PC-3 (cell line): ENCODE results near the gene RNF103. TPM values are rescaled to one million over a fixed set of nuclear protein-coding genes. Genes with fewer than 3 reads are reported as not detected.
A peak's percentile ranks its signal among the peaks of the same experiment; 100 is the strongest.

Source experiments
- ATAC-seq: fragments of 200-7000 bp; cut with Tn5 transposase; 2 replicates; pipeline ENCODE4 v1.9.1; 2020; ENCODE audit warnings: mild to moderate bottlenecking, moderate library complexity
- BruUV-seq: library from RNA; stranded (reverse); fragments of 400-500 nt; replicated peaks from 2 replicates; lab custom pipeline; 2021; lab: Mats Ljungman, UMichigan
- CTCF ChIA-PET: fragments of 300-600 bp; sonication (Branson Sonifier 250); formaldehyde crosslinking; loops from one replicate; lab custom pipeline; 2022; ENCODE audit warnings: antibody characterized with exemption; lab: Charles Lee
- POLR2A ChIA-PET: fragments of 300-600 bp; sonication (Branson Sonifier 250); formaldehyde crosslinking; loops from one replicate; lab custom pipeline; 2022; ENCODE audit warnings: antibody characterized with exemption; ENCODE audit not compliant: unreplicated experiment; lab: Charles Lee
- DNase-seq: peaks from one replicate; pipeline ENCODE4 v3.0.0-alpha.2; 2015
- H2AFZ ChIP-seq: fragments of 300-600 bp; sonication (generic); 2 replicates; pipeline ENCODE4 v1.6.0; 2016; ENCODE audit warnings: antibody characterized with exemption, low read length
- H3F3A ChIP-seq: fragments of 300-600 bp; sonication (generic); one replicate; pipeline ENCODE4 v1.6.0; 2017; ENCODE audit warnings: antibody characterized with exemption, low read length, control low read depth, mild to moderate bottlenecking; ENCODE audit not compliant: unreplicated experiment
- H3K27ac ChIP-seq: fragments of 300-600 bp; sonication (generic); 2 replicates; pipeline ENCODE4 v1.5.1; 2016; ENCODE audit warnings: mild to moderate bottlenecking, low read length
- H3K27me3 ChIP-seq: fragments of 300-600 bp; sonication (generic); 2 replicates; pipeline ENCODE4 v1.6.1; 2016; ENCODE audit warnings: low read length, mixed read lengths
- H3K36me3 ChIP-seq: fragments of 300-600 bp; sonication (generic); 2 replicates; pipeline ENCODE4 v1.6.1; 2016; ENCODE audit warnings: low read depth, mixed run types, low read length, mixed read lengths
- H3K4me1 ChIP-seq: fragments of 300-600 bp; sonication (generic); 2 replicates; pipeline ENCODE4 v1.5.1; 2016; ENCODE audit warnings: low read length; ENCODE audit not compliant: insufficient read depth
- H3K4me2 ChIP-seq: fragments of 300-600 bp; sonication (generic); 2 replicates; pipeline ENCODE4 v1.6.0; 2016; ENCODE audit warnings: low read length
- H3K4me3 ChIP-seq: fragments of 300-600 bp; sonication (generic); 2 replicates; pipeline ENCODE4 v1.5.1; 2016; ENCODE audit warnings: mild to moderate bottlenecking, low read length, mixed read lengths
- H3K79me2 ChIP-seq: fragments of 300-600 bp; sonication (generic); 2 replicates; pipeline ENCODE4 v1.6.1; 2017; ENCODE audit warnings: low read length, mixed read lengths
- H3K9ac ChIP-seq: fragments of 300-600 bp; sonication (generic); 2 replicates; pipeline ENCODE4 v1.6.0; 2016; ENCODE audit warnings: mild to moderate bottlenecking, low read length
- H3K9me2 ChIP-seq: fragments of 300-600 bp; sonication (generic); replicated peaks from 2 replicates; pipeline ENCODE4 v1.6.1; 2016; ENCODE audit warnings: mixed run types, low read length, mixed read lengths
- H3K9me3 ChIP-seq: fragments of 300-600 bp; sonication (generic); 2 replicates; pipeline ENCODE4 v1.6.1; 2016; ENCODE audit warnings: low read length, mixed read lengths
- H4K20me1 ChIP-seq: fragments of 300-600 bp; sonication (generic); 2 replicates; pipeline ENCODE4 v1.6.1; 2016; ENCODE audit warnings: low read length, mixed read lengths
- EZH2 ChIP-seq: fragments of 300-600 bp; sonication (generic); IDR thresholded peaks from one replicate; pipeline ENCODE4 v1.6.1; 2017; ENCODE audit warnings: antibody characterized with exemption, mild to moderate bottlenecking, low read length; ENCODE audit not compliant: unreplicated experiment
- EZH2phosphoT487 ChIP-seq: fragments of 300-600 bp; sonication (generic); IDR thresholded peaks from 2 replicates; pipeline ENCODE4 v1.6.1; 2018; ENCODE audit warnings: mild to moderate bottlenecking, antibody characterized with exemption, low read length, borderline replicate concordance
- intact Hi-C: fragments of 100-400 bp; cut with micrococcal nuclease; formaldehyde crosslinking; loops from 2 replicates; pipeline ENCODE4 v1.9.0; 2023
- total RNA-seq: library from RNA; depleted of rRNA; stranded (reverse); fragments of >200 nt; gene quantifications from 2 replicates; pipeline ENCODE4 v1.2.3, GENCODE V29; 2014
- TF ChIP-seq, protein P1 (sequence below): fragments of 300-600 bp; sonication (generic); conservative IDR thresholded peaks from 2 replicates; pipeline ENCODE4 v1.5.1; 2017; ENCODE audit warnings: antibody characterized with exemption, low read depth, mild to moderate bottlenecking, low read length

RNF103 gene
- total RNA-seq, 1 experiment from 2014 or later, result 10.4 TPM

DNA sequence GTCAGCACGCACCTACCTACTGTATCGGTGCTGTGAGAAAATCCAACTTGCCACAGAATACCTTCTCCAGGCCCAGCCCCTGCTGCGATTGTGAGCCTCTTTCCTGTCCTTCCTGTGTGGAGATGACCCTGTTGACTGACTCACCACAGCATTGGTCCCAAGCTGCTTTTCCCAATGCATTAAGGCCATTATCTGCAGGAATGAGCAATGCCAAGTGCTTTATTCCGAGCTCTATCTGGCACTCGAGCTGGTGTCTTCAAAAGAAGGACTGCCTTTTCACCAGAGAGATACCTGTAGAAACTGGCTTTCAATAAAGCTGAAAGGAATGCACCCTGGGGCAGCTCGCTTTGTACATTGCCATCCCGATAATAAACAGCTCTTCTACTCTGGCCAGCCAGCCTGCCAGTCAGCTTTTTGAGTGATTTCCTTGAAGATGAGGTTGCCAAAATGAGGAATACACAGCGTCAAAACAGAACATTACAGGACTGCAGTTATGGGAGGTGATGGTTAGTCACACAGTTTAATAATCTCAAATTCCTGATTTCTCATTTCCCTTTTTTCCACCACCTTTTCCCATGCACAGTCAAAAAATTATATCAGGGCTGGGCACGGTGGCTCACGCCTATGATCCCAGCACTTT is 8.3 kb upstream of the RNF103 start:
- Histone ChIP-seq H3K4me3 (peak overlapping the region; percentile 15; the same call in 1 of the 2 replicates), H3K4me1 (peaks cover 21% of the 10 kb centered on the region), H3K27ac (peak overlapping the region; percentile 56), H2AFZ (peak overlapping the region; percentile 76), H3F3A (no peaks in the 10 kb centered on the region), H3K9me2 (no peaks in the 10 kb centered on the region), H3K4me2 (peak overlapping the region; percentile 65), H4K20me1 (no peaks in the 10 kb centered on the region), H3K9ac (no peak overlapping the region), H3K9me3 (no peaks in the 10 kb centered on the region), H3K36me3 (no peaks in the 10 kb centered on the region), H3K27me3 (no peaks in the 10 kb centered on the region), H3K79me2 (no peaks in the 10 kb centered on the region)
- DNase-seq (peak; percentile 58), ATAC-seq (peak; percentile 69)
- TF ChIP-seq EZH2 (no peak), EZH2phosphoT487 (no peak)
- TF ChIP-seq, protein P1, sequence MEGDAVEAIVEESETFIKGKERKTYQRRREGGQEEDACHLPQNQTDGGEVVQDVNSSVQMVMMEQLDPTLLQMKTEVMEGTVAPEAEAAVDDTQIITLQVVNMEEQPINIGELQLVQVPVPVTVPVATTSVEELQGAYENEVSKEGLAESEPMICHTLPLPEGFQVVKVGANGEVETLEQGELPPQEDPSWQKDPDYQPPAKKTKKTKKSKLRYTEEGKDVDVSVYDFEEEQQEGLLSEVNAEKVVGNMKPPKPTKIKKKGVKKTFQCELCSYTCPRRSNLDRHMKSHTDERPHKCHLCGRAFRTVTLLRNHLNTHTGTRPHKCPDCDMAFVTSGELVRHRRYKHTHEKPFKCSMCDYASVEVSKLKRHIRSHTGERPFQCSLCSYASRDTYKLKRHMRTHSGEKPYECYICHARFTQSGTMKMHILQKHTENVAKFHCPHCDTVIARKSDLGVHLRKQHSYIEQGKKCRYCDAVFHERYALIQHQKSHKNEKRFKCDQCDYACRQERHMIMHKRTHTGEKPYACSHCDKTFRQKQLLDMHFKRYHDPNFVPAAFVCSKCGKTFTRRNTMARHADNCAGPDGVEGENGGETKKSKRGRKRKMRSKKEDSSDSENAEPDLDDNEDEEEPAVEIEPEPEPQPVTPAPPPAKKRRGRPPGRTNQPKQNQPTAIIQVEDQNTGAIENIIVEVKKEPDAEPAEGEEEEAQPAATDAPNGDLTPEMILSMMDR, result no peak
- ChIA-PET POLR2A (no interaction called here), CTCF (no interaction called here)
- TSS peak; percentile 40 for BruUV-seq
- intact Hi-C loops, result loop anchor here (2.0 kb wide), 1 partner anchor 71 kb away; no protein-coding TSS in a partner anchor

DNA sequence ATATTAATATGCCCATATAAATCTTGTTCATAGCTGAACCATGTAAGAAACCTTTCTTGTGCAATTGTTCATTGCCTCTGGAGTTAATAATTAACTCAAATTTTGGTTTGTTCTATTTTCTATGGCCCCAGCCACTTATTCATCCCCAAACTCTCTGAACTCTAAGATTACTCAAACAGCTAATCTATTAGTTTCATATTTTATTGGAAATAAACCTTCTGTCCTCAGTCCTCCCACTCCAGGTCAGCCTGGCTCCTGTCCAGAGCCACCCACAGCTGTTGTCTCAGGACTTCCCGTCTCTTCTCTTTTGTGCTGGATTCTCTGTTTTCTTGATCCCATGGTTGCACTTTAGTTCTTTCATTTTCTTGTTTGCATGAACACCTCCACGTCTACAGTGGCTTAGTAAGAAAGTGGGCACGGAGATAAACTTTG is 4.4 kb upstream of the RNF103 start:
- TF ChIP-seq EZH2phosphoT487, result no peak
- TF ChIP-seq, protein P1, result no peak
- no peak for TF ChIP-seq EZH2
- H3K9me3 ChIP-seq, result no peaks in the 10 kb centered on the region
- no peak for DNase-seq
- POLR2A ChIA-PET, result interaction anchor here (0.6 kb wide), 1 partner anchor 47 kb away, joined by 3 read pairs; no protein-coding TSS in a partner anchor
- no peak overlapping the region for H3K4me3 ChIP-seq
- H4K20me1 ChIP-seq, result no peaks in the 10 kb centered on the region
- H3K9me2 ChIP-seq, result no peaks in the 10 kb centered on the region
- no peak overlapping the region for H3K27ac ChIP-seq
- no peaks in the 10 kb centered on the region for H3F3A ChIP-seq
- CTCF ChIA-PET, result no interaction called here
- intact Hi-C loops, result no loop called here
- ATAC-seq, result no peak
- no TSS peak for BruUV-seq
- H3K36me3 ChIP-seq, result no peaks in the 10 kb centered on the region
- H3K4me2 ChIP-seq, result no peak overlapping the region
- H3K9ac ChIP-seq, result no peak overlapping the region
- H3K4me1 ChIP-seq, result peaks cover 24% of the 10 kb centered on the region
- H3K79me2 ChIP-seq, result no peaks in the 10 kb centered on the region
- H2AFZ ChIP-seq, result no peak overlapping the region
- H3K27me3 ChIP-seq, result no peaks in the 10 kb centered on the region

- no peak for DNase-seq
- Histone ChIP-seq H3K36me3 (no peaks in the 10 kb centered on the region), H4K20me1 (no peaks in the 10 kb centered on the region), H3K4me3 (no peak overlapping the region), H3K27ac (no peak overlapping the region), H3F3A (no peaks in the 10 kb centered on the region), H3K9ac (no peak overlapping the region), H3K9me2 (no peaks in the 10 kb centered on the region), H3K27me3 (no peaks in the 10 kb centered on the region), H3K9me3 (no peaks in the 10 kb centered on the region), H3K4me1 (peaks cover 19% of the 10 kb centered on the region), H3K79me2 (peaks cover 3% of the 10 kb centered on the region), H3K4me2 (no peak overlapping the region), H2AFZ (no peak overlapping the region)
- TF ChIP-seq EZH2phosphoT487 (no peak), EZH2 (no peak)
- TF ChIP-seq, protein P1, result no peak
- ChIA-PET POLR2A (no interaction called here), CTCF (no interaction called here)
- BruUV-seq, result no TSS peak
- intact Hi-C loops, result no loop called here
- ATAC-seq, result no peak
Observed at GRCh38 chr2:86627550-86627949, 3.9 kb upstream of the RNF103 start.
